GM23338 (cell line): ENCODE results near the gene NQO2. TPM values are rescaled to one million over a fixed set of nuclear protein-coding genes. Genes with fewer than 3 reads are reported as not detected.

Experiments
- ATAC-seq: fragments of 200-7000 bp; cut with Tn5 transposase; 3 replicates; pipeline ENCODE4 v1.9.1; 2020
- DNase-seq: peaks from one replicate; pipeline ENCODE4 v3.0.0-alpha.2; 2015; ENCODE audit warnings: low spot score
- H2AFZ ChIP-seq: fragments of 200-600 bp; sonication (generic); 2 replicates; pipeline ENCODE4 v1.8.0; 2016; ENCODE audit warnings: antibody characterized with exemption, mild to moderate bottlenecking, moderate library complexity
- H3F3A ChIP-seq: fragments of 200-600 bp; sonication (generic); replicated peaks from 2 replicates; pipeline ENCODE4 v1.8.0; 2017; ENCODE audit warnings: antibody characterized with exemption, mixed run types, low read depth
- H3K27ac ChIP-seq: fragments of 200-600 bp; sonication (generic); 2 replicates; pipeline ENCODE4 v1.6.1; 2016; ENCODE audit warnings: low read depth
- H3K27me3 ChIP-seq: fragments of 200-600 bp; sonication (generic); 2 replicates; pipeline ENCODE4 v1.8.0; 2016; ENCODE audit warnings: mild to moderate bottlenecking, mixed run types, moderate library complexity; ENCODE audit not compliant: insufficient read depth
- H3K36me3 ChIP-seq: fragments of 200-600 bp; sonication (generic); 2 replicates; pipeline ENCODE4 v1.8.0; 2016; ENCODE audit warnings: mild to moderate bottlenecking; ENCODE audit not compliant: insufficient read depth
- H3K4me1 ChIP-seq: fragments of 200-600 bp; sonication (generic); 2 replicates; pipeline ENCODE4 v1.8.0; 2016; ENCODE audit warnings: mild to moderate bottlenecking, moderate library complexity; ENCODE audit not compliant: insufficient read depth
- H3K4me2 ChIP-seq: fragments of 200-600 bp; sonication (generic); 2 replicates; pipeline ENCODE4 v1.7.1; 2017; ENCODE audit warnings: mixed run types
- H3K4me3 ChIP-seq: fragments of 200-600 bp; sonication (generic); 2 replicates; pipeline ENCODE4 v1.6.1; 2016; ENCODE audit warnings: mixed run types
- H3K79me2 ChIP-seq: fragments of 200-600 bp; sonication (generic); replicated peaks from 2 replicates; pipeline ENCODE4 v1.8.0; 2017; ENCODE audit warnings: mild to moderate bottlenecking; ENCODE audit not compliant: insufficient read depth
- H3K9me2 ChIP-seq: fragments of 200-600 bp; sonication (generic); 2 replicates; pipeline ENCODE4 v1.8.0; 2017; ENCODE audit not compliant: insufficient read depth
- H4K20me1 ChIP-seq: fragments of 200-600 bp; sonication (generic); replicated peaks from 2 replicates; pipeline ENCODE4 v1.8.0; 2017; ENCODE audit warnings: mild to moderate bottlenecking; ENCODE audit not compliant: insufficient read depth
- H3K27ac Mint-ChIP-seq: 2 replicates; pipeline ENCODE4 v1.8.0; 2020; ENCODE audit warnings: inconsistent platforms, mild to moderate bottlenecking, moderate library complexity, mixed read lengths
- H3K27me3 Mint-ChIP-seq: 3 replicates; pipeline ENCODE4 v1.8.0; 2022; ENCODE audit warnings: low read depth, mild to moderate bottlenecking, moderate library complexity, mixed read lengths, inconsistent platforms; ENCODE audit not compliant: insufficient read depth, poor library complexity
- H3K36me3 Mint-ChIP-seq: 3 replicates; pipeline ENCODE4 v1.8.0; 2021; ENCODE audit warnings: low read depth, mild to moderate bottlenecking, inconsistent platforms, moderate library complexity, mixed read lengths
- H3K4me1 Mint-ChIP-seq: 3 replicates; pipeline ENCODE4 v1.8.0; 2020; ENCODE audit warnings: mild to moderate bottlenecking, inconsistent platforms, mixed read lengths
- H3K4me3 Mint-ChIP-seq: 3 replicates; pipeline ENCODE4 v1.8.0; 2021; ENCODE audit warnings: moderate library complexity, mild to moderate bottlenecking, inconsistent platforms, mixed read lengths
- H3K9me3 Mint-ChIP-seq: 3 replicates; pipeline ENCODE4 v1.8.0; 2020; ENCODE audit warnings: moderate library complexity, mild to moderate bottlenecking, inconsistent platforms, mixed read lengths
- CREB1 ChIP-seq: fragments of 250-450 bp; sonication (Bioruptor Pico); IDR thresholded peaks from 2 replicates; pipeline ENCODE4 v1.5.0; 2020; ENCODE audit warnings: low read depth, mild to moderate bottlenecking, moderate library complexity
- CTCF ChIP-seq, 2 experiments: fragments of 200-600 bp in 1 of 2; sonication (generic) in 1 of 2; conservative IDR thresholded peaks; 2 replicates each; pipeline versions ENCODE4 v1.5.1 to v1.6.1; 2016 to 2017; ENCODE audit warnings: antibody characterized with exemption in 2 of 2, low read depth in 2 of 2, mild to moderate bottlenecking in 2 of 2, moderate library complexity in 1 of 2
- EZH2 ChIP-seq: fragments of 200-600 bp; sonication (generic); IDR thresholded peaks from one replicate; pipeline ENCODE4 v1.8.0; 2017; ENCODE audit warnings: antibody characterized with exemption, mild to moderate bottlenecking, low read depth; ENCODE audit not compliant: unreplicated experiment
- EZH2phosphoT487 ChIP-seq: fragments of 200-600 bp; sonication (generic); IDR thresholded peaks from one replicate; pipeline ENCODE4 v1.8.1; 2018; ENCODE audit warnings: antibody characterized with exemption; ENCODE audit not compliant: unreplicated experiment
- JUNB ChIP-seq: IDR thresholded peaks from one replicate; pipeline ENCODE4 v1.6.1; 2016; ENCODE audit warnings: antibody characterized with exemption; ENCODE audit not compliant: unreplicated experiment
- NANOG ChIP-seq: IDR thresholded peaks from 2 replicates; pipeline ENCODE4 v1.6.1; 2016; ENCODE audit warnings: antibody characterized with exemption, borderline replicate concordance
- STAT1 ChIP-seq: IDR thresholded peaks from one replicate; pipeline ENCODE4 v1.6.1; 2016; ENCODE audit warnings: antibody characterized with exemption; ENCODE audit not compliant: unreplicated experiment
- ZNF114 ChIP-seq: fragments of 250-450 bp; sonication (Bioruptor Pico); IDR thresholded peaks from 2 replicates; pipeline ENCODE4 v1.5.0; 2020; ENCODE audit warnings: mild to moderate bottlenecking, moderate library complexity
- ZNF462 ChIP-seq: fragments of 250-450 bp; sonication (Bioruptor Pico); IDR thresholded peaks from 2 replicates; pipeline ENCODE4 v1.5.0; 2020; ENCODE audit warnings: mild to moderate bottlenecking, moderate library complexity
- polyA plus RNA-seq: library from polyadenylated mRNA; unstranded; fragments of >200 nt; fragmentation: Nextera tagmentation; extraction: Ambion mirVana; gene quantifications from 2 replicates; pipeline ENCODE4 v1.2.1, GENCODE V29; 2016
- total RNA-seq: library from RNA; depleted of rRNA; stranded (reverse); fragments of >200 nt; shearing (Covaris generic); gene quantifications from 2 replicates; pipeline ENCODE4 v1.2.3, GENCODE V29; 2014

NQO2 gene
- total and polyA plus RNA-seq, 2 experiments from 2014 or later = 117 to 173 TPM

GRCh38 chr6:2952557-2953095, 47.1 kb upstream of the NQO2 start:
- Histone ChIP-seq H3F3A (peaks cover 11% of the 10 kb centered on the region), H3K9me2 (no peaks in the 10 kb centered on the region), H3K27me3 (no peaks in the 10 kb centered on the region), H2AFZ (peak overlapping the region; percentile 76; the same call in 1 of the 2 replicates), H3K4me1 (peaks cover 15% of the 10 kb centered on the region), H4K20me1 (no peaks in the 10 kb centered on the region), H3K27ac (peak overlapping the region; percentile 75; the same call in 1 of the 2 replicates), H3K4me3 (peak overlapping the region; percentile 13; the same call in 1 of the 2 replicates), H3K36me3 (no peaks in the 10 kb centered on the region), H3K79me2 (no peaks in the 10 kb centered on the region), H3K4me2 (peak overlapping the region; percentile 31)
- ATAC-seq (peak; percentile 94), DNase-seq (peak; percentile 95)
- peak overlapping the region; percentile 21; the same call in 1 of the 3 replicates for H3K4me3 Mint-ChIP-seq
- peaks cover 22% of the 10 kb centered on the region for H3K4me1 Mint-ChIP-seq
- no peaks in the 10 kb centered on the region for H3K9me3 Mint-ChIP-seq
- peaks cover 8% of the 10 kb centered on the region for H3K27me3 Mint-ChIP-seq
- H3K36me3 Mint-ChIP-seq = peaks cover 12% of the 10 kb centered on the region
- H3K27ac Mint-ChIP-seq = no peak overlapping the region
- TF ChIP-seq EZH2 (no peak), ZNF114 (CRISPR knock-in tag) (no peak), JUNB (no peak), STAT1 (no peak), EZH2phosphoT487 (no peak), ZNF462 (0 out of 2 replicates have a peak, but pooled peaks have one; percentile 59), CREB1 (0 out of 2 replicates have a peak, but pooled peaks have one; percentile 11), CTCF (conservative IDR thresholded peaks at IDR 0.05; ENCODE audit: low read depth in 2 of 2) (peak; percentile 81 to 99), NANOG (no peak)
